T-helper 9 cell (primary cell): ENCODE results near the gene ASIC1.
"Not testable (repeated sequence)": the region's sequence is repeated elsewhere in the genome, so short reads cannot be mapped to it uniquely, and the experiment has no call there.

Source experiments
- DNase-seq: peaks from one replicate; pipeline ENCODE4 v3.0.0-alpha.2; 2020
- total RNA-seq, 2 donors: gene quantifications; one replicate each; lab custom pipeline; 2026; lab: John Stamatoyannopoulos, UW

ASIC1 gene
- 0.24 to 0.77 reads per million in 2 donors for total RNA-seq

DNA sequence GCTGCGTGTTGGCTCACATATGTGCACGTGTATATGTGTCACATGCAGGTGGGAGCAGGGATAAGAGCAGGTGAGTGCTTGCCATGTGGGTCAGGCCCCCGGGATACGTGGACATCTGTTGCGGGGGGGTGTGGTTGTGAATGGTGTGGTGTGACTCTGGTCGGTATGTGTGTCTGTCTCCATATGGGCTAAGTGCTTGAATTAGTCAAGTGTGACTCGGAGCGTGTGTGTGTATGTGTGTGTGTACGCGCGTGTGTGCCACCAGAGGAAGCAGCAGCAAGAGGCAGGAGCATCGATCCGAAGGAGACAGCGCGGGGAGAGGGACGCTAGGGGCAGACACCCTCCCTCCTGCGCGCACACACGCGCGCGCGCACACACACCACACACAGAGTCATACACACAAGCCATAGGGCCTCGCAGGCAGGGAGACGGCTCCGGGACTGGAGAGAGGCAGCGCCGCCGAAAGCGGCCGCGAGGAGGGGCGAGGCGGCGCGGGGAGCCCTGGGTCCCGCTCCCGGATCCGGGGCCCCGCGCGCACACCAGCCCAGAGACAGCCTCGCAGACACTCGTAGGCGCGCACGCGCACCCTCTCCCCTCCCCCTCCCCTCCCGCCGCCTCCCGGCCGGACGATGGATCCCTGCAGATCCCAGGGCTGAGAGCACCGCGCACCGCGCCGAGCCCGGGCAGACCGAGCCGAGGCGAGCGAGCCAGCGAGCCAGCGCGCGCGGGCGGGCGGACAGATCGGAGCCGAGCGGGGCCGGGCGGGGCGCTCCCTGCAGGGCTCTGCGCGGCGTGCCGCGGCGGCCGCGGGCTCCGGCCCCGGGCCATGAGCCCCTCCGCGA, at the start of gene ASIC1:
Gene ASIC1 (plus strand): TSS at position 597 of the 842 bp plus-strand sequence. CDS start 1,171 bp downstream, outside the sequence.
- DNase-seq = no peak

DNA sequence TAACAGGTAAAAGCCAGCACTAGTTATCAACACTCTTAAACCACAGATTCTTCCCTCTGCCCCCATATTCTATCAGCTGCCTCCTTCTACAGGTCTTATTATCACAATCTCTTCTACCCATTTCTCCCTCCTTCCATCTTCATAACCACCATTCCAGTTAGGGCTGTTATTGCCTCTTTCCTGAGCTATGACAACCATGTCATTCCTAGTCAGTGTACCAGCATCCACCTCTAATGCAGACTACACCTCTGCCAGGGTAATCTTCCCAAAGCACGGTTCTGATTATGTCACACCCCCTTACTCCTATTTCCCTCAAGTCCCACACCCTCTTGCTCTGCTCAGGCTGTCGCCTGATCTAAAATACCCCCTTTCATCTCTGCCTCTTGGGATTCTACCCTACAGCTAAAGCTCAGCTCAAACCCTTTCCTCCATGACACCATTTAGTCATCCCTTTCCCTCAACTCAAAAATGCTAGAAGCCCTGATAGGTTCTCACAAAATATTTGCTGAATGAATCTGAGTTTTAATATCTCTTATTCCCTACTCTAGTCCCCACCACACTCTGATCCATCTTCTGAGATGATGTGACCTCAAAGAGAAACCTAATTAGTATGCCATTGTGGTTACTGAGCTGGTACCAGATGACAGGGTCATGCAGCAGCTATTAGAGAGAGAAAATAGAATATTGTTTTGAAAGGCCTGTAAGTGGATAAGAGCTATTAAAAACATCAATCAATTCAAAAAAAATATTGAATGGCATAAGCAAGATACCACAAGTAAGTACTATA, 43.8 kb upstream of the ASIC1 start:
- DNase-seq = no peak

DNA sequence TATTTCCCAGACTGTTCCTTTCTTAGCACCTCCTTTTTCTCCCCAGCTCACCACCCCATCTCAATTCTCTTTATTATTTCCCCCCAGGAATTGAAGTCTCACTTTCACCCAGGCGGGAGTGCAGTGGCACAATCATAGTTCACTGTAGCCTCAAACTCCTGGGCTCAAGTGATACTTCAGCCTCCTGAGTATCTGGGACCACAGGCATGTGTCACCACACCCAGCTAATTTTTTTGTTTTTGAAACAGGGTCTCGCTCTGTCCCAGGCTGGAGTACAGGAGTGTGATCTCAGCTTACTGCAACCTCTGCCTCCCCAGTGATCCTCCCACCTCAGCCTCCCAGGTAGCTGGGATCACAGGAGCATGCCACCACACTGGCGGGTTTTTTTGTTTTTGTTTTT, 43.1 kb upstream of the ASIC1 start:
- no peak for DNase-seq

DNA sequence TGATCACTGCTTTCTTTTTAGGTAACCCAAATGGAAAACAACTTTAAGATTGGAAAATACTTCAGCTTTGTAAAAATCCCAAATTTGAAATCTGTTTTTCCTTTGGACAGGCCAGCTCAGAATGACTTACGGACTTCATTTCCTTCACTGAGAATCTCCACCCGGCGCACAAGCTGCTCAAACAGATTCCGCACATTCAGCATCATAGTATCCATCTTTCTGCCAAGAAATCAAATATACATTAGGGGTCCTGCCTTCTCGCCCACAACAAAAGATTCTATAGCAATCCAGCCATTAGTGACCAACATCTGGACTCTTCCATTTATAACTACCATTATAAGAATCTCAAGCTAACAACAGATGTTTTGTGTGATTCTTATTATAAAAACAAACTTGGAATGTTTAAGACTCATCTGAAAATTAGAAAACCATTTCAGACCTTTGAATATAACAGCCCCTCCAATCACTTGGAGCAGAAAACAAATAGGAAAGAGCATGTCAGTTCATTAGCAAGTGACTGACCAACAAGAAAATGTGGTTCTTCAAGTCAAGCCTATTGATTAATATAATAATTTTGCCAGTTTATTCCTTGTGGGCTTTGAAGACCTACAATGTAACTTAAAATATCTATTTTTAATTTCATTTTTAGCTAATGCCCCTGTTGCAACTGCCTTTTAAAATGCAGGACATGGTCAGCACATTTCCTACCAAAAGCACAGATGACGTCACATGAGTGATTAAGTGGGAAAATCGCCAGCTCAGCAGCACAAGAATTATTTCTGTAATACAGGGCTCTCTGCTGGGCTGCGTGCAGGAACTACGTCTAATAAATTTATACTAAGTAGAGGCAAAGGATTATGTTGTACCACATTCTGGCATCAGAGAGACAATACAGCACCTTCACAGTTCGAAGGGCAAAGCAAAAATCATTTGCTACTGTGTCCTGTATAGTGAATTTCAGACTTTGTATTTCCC, 40.6 kb upstream of the ASIC1 start:
- no peak for DNase-seq

DNA sequence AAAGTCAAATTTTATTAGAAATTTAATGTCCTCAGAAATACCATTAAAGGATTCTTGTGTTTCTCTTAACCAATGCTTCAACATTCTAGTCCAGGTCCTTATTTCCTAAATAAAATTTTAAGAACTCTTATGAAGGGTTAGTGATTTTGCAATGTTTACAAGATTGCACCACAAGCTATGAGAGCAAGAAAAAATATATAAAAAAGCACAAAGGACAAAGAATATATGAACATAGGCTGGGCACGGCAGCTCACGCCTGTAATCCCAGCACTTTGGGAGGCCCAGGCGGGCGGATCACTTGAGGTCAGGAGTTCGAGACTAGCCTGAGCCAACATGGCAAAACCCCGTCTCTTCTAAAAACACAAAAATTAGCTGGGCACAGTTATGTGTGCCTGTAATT, 39.8 kb upstream of the ASIC1 start:
- DNase-seq = no peak

DNA sequence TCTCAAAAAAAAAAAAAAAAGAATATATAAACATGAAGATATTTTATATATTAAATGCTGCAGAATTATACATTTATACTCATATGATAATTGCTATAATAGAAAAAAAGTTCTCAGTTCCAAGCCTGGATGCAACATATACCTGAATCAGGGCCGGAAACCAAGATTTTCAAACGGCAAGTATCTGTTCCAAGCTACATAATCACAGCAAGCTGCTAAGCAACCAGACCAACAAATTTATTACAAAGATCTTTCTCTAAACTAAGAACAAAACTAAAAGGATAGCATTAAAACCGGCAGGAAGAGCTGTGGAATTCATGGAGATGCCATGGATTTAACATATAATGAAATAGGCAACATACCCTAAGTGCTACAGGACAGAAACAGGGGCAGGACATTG, 39.2 kb upstream of the ASIC1 start:
- no peak for DNase-seq

DNA sequence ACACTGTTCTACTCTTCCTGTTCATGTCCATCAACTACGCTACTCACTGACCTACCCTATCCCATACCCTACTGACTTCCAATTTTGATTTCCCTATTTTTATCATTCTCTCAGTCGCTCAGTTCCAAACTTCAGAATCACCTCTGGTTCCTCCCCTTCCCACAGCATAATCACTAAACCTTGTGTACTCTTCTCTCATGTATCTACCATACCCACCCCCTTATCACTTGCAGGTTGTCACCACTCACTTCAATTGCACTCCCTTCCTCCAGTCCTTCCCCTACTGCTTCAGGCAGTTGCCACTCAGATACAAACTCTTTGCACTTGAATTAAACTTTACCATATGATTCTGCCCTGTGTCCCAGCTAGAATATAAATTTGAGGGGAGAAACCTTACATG, 38.4 kb upstream of the ASIC1 start:
- DNase-seq = no peak

DNA sequence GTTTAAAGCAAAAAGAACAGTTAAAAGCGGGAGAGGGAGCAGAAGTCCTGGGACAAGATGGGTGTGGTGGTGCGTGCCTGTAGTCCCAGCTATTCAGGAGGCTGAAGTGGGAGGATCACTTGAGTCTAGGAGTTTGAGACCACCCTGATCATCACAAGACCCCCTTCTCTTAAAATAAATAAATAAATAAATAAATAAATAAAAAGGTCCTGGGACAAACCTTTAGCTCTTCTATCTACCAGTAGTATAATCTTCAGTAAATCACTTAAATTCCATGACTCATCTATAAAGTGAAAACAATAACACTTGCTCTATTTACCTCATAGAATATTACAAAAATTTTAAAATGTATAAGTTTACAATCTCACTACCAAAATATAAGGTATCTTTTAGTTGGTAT, 37.9 kb upstream of the ASIC1 start:
- DNase-seq = no peak

DNA sequence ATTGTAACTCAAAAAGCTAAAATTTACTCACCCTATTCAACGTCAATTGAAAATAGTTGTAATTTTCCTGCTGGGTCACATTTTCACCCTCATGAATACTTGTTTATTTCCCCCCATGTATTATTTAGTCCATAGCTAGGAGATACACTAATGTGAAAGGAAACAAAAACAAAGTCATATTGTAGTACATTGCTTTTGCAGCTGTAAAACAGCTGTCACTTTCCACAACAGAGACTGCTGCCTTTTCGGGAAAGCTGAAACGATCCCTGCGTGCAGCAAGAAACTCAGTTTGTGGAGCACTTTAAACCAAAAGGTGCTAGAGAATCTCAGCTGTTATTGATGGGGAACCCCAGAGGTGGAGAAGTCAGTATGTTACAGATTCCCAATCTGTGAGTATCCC, 36.4 kb upstream of the ASIC1 start:
- DNase-seq = no peak

DNA sequence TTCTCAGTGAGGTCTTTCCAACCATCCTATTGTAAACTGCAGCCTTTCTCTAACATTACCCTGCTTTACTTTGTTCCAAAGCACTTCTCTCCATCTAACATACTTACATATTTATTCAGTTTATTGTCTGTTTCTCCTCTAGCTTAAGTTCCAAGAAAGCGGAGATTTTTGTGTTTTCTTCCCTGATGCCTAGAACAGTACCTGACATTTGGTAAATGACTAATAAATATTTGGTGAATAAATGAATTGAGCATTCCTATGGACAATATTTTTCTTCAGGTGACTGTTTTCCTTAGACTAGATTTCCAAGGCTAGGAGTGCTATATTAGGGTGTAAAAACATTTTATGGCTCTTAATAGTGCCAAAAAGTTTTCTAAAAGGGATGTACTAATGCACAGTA, 34.5 kb upstream of the ASIC1 start:
- DNase-seq = no peak

DNA sequence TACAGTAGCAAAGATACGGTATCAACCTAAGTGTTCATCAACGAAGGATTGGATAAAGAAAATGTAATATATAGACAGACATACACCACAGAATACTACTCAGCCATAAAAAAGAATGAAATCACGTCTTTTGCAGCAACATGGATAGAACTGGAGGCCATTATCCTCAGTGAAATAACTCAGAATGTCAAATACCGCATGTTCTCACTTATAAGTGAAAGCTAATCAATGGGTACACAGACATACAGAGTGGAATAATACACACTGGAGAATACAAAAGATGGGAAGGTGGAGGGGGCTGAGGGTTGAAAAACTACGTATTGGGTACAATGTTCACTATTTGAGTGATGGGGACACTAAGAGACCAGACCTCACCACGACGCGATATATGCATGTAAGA, 33.2 kb upstream of the ASIC1 start:
- DNase-seq = no peak

DNA sequence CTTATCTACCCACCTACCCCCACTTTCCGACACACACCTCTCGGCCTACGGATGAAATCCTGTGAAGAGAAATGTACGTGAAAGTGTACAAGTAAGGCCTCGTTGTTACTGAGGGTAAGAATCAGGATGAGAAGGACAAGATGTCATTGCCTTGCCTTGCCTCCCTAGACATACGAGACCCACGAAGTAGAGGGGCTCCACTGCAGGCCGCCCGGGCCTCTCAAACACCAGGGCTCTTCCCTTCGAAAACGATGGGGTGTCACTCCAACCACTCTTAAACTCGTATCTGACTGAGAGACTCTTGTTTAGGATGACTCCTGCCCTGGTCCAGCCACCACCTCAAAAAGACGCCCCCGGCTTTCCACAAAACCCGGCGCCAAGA, 32.6 kb upstream of the ASIC1 start:
- no peak for DNase-seq

DNA sequence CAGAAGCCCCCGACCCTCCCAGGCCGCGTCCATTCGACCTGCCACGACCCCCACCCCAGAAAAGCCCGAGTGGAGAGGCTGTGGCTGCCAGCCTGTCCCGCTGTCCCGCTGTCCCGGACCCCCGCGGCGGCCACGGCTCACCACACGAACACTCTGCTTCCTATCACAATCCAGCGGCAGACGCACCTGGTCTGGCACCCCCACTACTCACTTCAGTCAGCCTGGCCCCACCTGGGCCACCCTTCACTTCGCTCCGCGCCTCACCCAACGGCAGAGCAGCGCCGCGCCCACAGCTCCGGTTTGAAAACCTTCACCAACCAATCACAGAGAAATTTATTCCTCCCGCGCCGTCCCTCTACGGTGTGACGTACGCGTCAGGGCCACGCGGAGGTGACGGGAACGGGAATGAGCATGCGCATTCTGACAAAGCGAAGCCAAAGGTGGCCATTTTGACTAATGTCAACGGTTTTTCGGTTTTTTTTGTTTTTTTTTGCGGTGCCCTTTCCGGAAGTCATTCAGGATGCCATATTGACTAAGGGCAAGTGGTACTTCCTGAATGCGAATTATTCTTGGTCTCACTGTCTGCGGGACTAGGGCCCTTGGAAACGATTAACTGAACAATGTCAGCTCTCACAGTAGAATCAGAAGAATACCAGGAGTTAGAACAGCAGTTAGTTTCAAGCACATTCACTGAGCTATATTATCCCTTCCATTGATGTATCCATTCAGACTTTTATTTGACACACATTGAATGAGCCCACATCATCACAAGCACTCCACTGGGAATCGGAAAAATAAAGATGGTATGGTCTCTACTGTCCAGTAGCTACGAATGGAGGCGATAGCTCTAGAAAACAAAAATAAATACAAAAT, 32.0 kb upstream of the ASIC1 start, which contains the start of gene RACGAP1:
Gene RACGAP1 (minus strand): TSS at position 308 of the 873 bp plus-strand sequence. CDS start 8,779 bp downstream, outside the sequence.
- peak; percentile 89 for DNase-seq

DNA sequence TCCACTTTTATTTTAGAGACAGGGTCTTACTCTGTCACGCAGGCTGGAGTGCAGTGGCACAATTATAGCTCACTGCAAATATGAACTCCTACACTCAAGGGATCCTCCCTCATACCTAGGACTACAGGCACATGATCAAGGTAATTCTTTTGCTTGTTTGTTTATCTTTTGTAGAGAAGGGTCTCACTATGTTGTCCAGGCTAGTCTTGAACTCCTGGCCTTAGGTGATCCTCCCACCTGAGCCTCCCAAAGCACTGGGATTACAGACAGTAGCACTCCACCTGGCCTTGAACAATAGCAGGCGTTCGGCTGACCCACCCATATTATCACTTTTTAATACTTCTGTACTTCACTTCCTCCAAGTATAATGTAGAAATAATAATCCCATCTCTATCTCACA, 30.7 kb upstream of the ASIC1 start:
- no peak for DNase-seq

DNA sequence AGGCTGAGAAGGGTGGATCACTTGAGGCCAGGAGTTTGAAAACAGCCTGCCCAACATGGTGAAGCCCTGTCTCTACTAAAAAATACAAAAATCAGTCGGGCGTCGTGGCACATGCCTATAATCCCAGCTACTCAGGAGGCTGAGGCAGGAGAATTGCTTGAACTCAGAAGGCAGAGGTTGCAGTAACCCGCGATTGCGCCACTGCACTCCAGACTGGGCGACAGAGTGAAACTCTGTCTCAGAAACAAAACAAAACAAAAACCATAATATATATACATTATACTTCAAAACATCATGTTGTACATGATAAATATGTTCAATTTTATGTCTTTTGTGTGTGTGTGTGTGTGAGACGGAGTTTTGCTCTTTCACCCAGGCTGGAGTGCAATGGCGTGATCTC, 26.9 kb upstream of the ASIC1 start:
- DNase-seq = not testable (repeated sequence)

DNA sequence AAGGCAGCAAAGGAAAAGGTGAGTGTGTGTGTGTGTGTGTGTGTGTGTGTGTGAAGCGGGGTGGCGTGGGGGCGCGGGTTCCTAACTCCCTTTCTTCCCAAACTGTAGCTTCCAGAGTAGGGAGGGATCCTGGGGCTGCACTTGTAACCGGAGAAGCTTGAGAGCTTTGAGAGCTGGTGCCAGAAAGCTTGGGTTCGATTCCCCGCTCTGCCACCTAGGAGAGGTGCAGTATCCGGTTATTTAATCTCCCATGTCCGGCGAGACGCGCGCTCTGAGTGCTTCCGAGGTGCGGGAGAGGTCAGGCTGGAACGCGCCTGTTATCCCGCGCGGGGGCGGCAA, 24.9 kb upstream of the ASIC1 start:
- no peak for DNase-seq

DNA sequence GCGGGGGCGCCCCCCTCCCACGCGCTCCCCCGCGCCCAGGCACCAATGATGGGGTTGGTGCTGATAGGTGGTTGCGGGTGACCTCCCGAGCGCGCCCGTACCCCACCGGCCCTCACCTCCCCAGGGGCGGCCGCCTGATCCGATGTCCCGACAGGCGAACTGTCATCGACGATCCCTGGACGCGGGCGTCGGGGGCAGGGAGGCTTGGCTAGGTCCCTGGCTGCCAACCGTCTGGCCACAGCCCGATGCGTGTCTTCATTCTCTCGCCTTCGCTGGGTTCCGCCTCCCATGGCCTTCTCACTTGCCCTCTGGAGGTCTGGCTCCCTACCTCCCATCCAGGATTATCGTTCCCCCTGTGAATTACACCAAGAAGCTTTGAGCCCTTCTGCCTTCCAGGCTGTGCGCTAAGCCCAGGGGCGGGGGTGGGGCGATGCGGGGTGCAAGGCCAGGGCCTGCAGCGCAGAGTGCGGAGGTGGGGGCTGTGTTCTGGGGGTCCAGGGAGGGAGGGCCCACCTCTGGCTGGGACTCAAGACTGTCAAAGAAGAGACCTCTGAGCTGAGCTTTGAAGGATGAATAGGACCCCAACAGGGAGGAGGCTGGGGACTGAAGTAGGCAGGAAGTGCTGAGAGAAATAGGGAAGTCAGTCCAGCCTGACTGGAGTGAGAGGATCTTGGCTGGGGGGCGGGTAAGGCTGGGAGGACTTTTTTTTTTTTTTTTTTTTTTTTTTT, 24.4 kb upstream of the ASIC1 start:
- DNase-seq = no peak

DNA sequence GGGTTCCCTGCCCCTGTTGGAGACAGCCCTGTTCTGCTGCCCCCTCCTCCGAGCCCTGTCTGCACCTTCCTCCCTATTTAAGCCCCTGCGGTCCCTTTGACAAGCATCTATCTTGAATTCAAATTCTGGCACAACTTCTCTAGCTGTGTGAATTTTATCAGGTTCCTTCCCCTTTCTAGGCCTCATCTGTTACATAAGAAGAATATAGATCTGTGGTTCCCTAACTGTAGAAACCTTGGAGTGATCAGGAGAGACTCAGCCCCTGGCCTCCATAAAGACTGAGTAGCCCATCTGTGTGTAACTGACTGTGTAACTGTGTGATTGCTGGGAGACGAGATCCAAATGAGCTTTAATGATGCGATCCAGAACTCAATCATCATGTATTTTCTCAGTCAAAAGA, 19.1 kb upstream of the ASIC1 start:
- DNase-seq = no peak

DNA sequence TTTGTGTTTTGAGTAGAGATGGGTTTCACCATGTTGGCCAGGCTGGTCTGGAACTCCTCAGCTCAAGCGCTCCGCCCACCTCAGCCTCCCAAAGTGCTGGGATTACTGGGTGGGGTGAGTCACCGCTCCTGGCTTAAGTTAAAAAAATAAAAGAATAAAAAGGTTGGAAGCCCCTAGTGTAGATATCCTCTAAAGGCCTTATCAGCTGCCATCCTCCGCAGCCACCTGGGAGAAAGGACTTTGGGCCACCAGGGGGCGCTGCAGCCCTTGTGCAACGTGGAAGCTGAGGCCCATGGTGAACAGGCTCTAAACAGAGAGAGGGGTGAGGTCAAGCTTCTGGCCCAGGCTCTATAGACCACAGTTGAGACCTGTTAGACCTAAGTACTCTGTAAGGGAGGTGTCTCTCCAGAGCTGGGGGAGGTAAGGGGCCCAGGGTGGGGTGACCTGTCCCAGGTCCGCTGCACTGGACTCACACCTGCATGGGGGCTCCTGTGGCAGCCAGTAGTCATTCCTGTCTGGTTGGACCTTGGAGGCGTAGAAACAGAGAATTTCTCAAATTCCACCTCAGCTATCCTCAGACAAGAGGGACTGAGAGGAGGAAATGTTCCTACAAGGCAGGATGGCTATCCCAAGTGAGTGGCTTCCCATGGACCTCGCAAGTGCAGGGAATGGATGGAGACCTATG, 18.1 kb upstream of the ASIC1 start:
- peak; percentile 83 for DNase-seq

DNA sequence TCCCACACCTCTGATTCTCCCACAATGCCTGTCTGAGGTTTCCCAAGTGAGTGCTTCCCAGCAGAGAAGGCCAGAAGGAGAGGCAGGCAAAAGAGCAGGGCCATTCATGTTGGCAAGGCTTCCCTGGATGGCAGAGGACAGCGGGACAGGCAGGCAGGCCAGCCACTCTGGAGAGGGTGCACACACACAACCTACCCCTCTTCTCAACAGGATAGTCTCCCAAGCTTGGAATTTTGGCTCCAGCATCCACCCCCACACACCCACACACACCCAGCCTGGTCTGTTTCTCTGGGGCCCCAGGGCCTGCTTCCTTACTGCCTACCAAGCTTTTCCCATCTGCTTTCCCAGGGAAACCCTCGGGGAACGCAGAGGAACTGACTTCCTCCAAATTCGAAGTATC, 16.7 kb upstream of the ASIC1 start:
- no peak for DNase-seq
